GM12878 (cell line): ENCODE data around the gene SNX32. TPM values are rescaled to one million over a fixed set of nuclear protein-coding genes. Genes with fewer than 3 reads are reported as not detected.

Experiments
- CHD4 ChIP-seq: fragments of 200-600 bp; sonication (generic); IDR thresholded peaks from 2 replicates; pipeline ENCODE4 v1.6.1; 2016; ENCODE audit warnings: mild to moderate bottlenecking
- DPF2 ChIP-seq: fragments of 450-650 bp; IDR thresholded peaks from 2 replicates; pipeline ENCODE4 v1.6.1; 2017; ENCODE audit warnings: mild to moderate bottlenecking
- ETV6 ChIP-seq, 2 experiments: fragments of 450-650 bp in 1 of 2; IDR thresholded peaks in 1 of 2; conservative IDR thresholded peaks in 1 of 2; 2 replicates each; pipeline ENCODE4 v1.6.1; 2014; ENCODE audit warnings: antibody characterized with exemption in 1 of 2, borderline replicate concordance in 1 of 2, low read depth in 1 of 2, mild to moderate bottlenecking in 1 of 2, moderate library complexity in 1 of 2
- KAT2A ChIP-seq: conservative IDR thresholded peaks from 2 replicates; pipeline ENCODE4 v1.6.1; 2011; ENCODE audit warnings: low read depth, low read length; ENCODE audit not compliant: control insufficient read depth
- RELA ChIP-seq: fragments of 450-650 bp; IDR thresholded peaks from 2 replicates; pipeline ENCODE4 v1.8.0; 2014; ENCODE audit warnings: borderline replicate concordance; ENCODE audit not compliant: partially characterized antibody
- SMAD5 ChIP-seq: IDR thresholded peaks from 2 replicates; pipeline ENCODE4 v1.6.1; 2016; ENCODE audit warnings: antibody characterized with exemption, low read depth
- TARDBP ChIP-seq: IDR thresholded peaks from 2 replicates; pipeline ENCODE4 v1.6.1; 2016; ENCODE audit warnings: borderline replicate concordance
- ZNF622 ChIP-seq: fragments of 450-650 bp; IDR thresholded peaks from 2 replicates; pipeline ENCODE4 v1.6.1; 2017; ENCODE audit warnings: mild to moderate bottlenecking, inconsistent platforms
- polyA plus RNA-seq, 11 experiments: library from polyadenylated mRNA; depleted of rRNA in 4 of 11; unstranded in 6 of 11; stranded (reverse) in 5 of 11; fragments of >200 nt; fragmentation: Nextera tagmentation in 4 of 11; fragmentation: Illumina TruSeq in 1 of 11; extraction: Ambion mirVana in 4 of 11; extraction: Trizol in 1 of 11; gene quantifications; 1 replicate in 1 of 11; 2 replicates in 10 of 11; pipeline versions ENCODE4 v1.2.1 to v1.2.3, GENCODE V29; 2011 to 2016; ENCODE audit warnings: inconsistent platforms in 2 of 11, missing spikeins in 2 of 11, low read depth in 1 of 11
- total RNA-seq, 4 experiments: library from RNA; depleted of rRNA in 3 of 4; stranded (reverse); fragments of >200 nt in 3 of 4; fragmentation: Illumina TruSeq in 1 of 4; extraction: Trizol in 1 of 4; gene quantifications; 2 replicates each; pipeline versions ENCODE4 v1.2.1 to v1.2.3, GENCODE V29; 2013 to 2021
- TF ChIP-seq, protein P1 (sequence below): IDR thresholded peaks from 2 replicates; pipeline ENCODE4 v1.6.1; 2012; ENCODE audit warnings: improper control_type of control experiment, low read depth, low read length; ENCODE audit not compliant: insufficient replicate concordance

SNX32 gene
- total and polyA plus RNA-seq, 10 of the 15 experiments (the other 5 are each of a cell fraction or from before 2014, with no cell fraction given), result 0.04 to 1.5 (median 0.11) TPM; not detected in 1

DNA sequence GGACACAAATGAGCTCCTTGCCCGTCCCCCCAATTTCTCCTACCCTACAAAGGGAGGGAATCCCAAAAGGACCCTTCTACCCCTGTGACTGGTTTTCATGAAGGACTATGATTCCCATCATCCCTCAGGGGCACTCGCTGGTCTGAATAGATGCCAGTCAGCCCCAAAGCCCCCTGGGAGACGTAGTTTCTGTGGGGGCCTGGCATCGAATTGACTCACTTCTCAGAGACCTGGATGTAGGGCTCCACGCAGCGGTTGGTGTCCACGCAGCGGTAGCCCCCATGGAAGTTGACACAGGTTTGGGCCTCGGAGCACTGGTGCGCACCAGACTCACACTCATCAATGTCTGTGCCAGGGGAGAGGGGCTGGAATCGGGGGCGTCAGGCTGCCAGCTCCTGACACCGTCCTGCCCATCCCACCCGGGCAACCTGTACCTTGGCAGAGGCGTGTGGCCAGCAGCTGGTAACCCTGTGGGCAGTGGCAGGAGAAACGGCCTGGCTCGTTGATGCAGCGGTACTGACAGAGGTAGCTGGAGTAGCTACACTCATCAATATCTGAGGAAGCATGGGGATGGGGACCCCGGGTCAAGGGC lies 34.4 kb downstream of the SNX32 start (continued):
- TF ChIP-seq CHD4 (no peak), RELA (no peak), ZNF622 (no peak), DPF2 (no peak), SMAD5 (peak; percentile 58; the same call in 1 of the 2 replicates), ETV6 (conservative IDR thresholded peaks at IDR 0.05 in 1 of 2, IDR thresholded peaks at IDR 0.05 in 1 of 2; ENCODE audit: borderline replicate concordance in 1 of 2, low read depth in 1 of 2) (no peak), TARDBP (no peak), KAT2A (no peak)
- TF ChIP-seq, protein P1, sequence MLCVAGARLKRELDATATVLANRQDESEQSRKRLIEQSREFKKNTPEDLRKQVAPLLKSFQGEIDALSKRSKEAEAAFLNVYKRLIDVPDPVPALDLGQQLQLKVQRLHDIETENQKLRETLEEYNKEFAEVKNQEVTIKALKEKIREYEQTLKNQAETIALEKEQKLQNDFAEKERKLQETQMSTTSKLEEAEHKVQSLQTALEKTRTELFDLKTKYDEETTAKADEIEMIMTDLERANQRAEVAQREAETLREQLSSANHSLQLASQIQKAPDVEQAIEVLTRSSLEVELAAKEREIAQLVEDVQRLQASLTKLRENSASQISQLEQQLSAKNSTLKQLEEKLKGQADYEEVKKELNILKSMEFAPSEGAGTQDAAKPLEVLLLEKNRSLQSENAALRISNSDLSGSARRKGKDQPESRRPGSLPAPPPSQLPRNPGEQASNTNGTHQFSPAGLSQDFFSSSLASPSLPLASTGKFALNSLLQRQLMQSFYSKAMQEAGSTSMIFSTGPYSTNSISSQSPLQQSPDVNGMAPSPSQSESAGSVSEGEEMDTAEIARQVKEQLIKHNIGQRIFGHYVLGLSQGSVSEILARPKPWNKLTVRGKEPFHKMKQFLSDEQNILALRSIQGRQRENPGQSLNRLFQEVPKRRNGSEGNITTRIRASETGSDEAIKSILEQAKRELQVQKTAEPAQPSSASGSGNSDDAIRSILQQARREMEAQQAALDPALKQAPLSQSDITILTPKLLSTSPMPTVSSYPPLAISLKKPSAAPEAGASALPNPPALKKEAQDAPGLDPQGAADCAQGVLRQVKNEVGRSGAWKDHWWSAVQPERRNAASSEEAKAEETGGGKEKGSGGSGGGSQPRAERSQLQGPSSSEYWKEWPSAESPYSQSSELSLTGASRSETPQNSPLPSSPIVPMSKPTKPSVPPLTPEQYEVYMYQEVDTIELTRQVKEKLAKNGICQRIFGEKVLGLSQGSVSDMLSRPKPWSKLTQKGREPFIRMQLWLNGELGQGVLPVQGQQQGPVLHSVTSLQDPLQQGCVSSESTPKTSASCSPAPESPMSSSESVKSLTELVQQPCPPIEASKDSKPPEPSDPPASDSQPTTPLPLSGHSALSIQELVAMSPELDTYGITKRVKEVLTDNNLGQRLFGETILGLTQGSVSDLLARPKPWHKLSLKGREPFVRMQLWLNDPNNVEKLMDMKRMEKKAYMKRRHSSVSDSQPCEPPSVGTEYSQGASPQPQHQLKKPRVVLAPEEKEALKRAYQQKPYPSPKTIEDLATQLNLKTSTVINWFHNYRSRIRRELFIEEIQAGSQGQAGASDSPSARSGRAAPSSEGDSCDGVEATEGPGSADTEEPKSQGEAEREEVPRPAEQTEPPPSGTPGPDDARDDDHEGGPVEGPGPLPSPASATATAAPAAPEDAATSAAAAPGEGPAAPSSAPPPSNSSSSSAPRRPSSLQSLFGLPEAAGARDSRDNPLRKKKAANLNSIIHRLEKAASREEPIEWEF, result no peak
